Bone marrow (tissue), 2 donors: ENCODE results near the gene ADH1C.

Source experiments
- DNase-seq, 2 donors: peaks; one replicate each; lab custom pipeline; 2025; lab: John Stamatoyannopoulos, UW

The ADH1C gene

GRCh38 chr4:99301376-99302164 lies 51.0 kb downstream of the ADH1C start:
- DNase-seq, result no peak

- DNase-seq, result no peak
Measured at GRCh38 chr4:99300934-99301333, 51.6 kb downstream of the ADH1C start.

- no peak for DNase-seq
Measured at GRCh38 chr4:99293357-99293756, 59.2 kb downstream of the ADH1C start.

- DNase-seq, result no peak
Measured at GRCh38 chr4:99290848-99291786, 61.4 kb downstream of the ADH1C start, which contains the start of gene ADH1A. Gene ADH1A, minus strand, starts transcription at chr4:99290985. Its CDS starts 71 bp downstream, at chr4:99290914.
